ENCODE measurements around the gene ZNF841. TPM values are rescaled to one million over a fixed set of nuclear protein-coding genes. Genes with fewer than 3 reads are reported as not detected.
"Not testable (repeated sequence)": the region's sequence is repeated elsewhere in the genome, so short reads cannot be mapped to it uniquely, and the experiment has no call there.

The ZNF841 gene
- polyA plus RNA-seq, 2 donors, result 8.1 to 8.5 TPM

GRCh38 chr19:52034051-52034728 is 61.4 kb downstream of the ZNF841 start:
- Histone ChIP-seq H3K36me3 (ENCODE audit: control insufficient read depth in 2 of 2, insufficient read depth in 2 of 2, low read length in 1 of 2) (peaks cover 21 to 40% of the 10 kb centered on the region in 2 donors), H3K4me3 (ENCODE audit: low read depth in 1 of 2, low read length in 2 of 2) (no peak overlapping the region), H3K27me3 (ENCODE audit: control insufficient read depth in 1 of 2, insufficient read depth in 2 of 2, low read length in 2 of 2) (no peaks in the 10 kb centered on the region), H3K27ac (ENCODE audit: low read depth in 2 of 2, low read length in 1 of 2) (no peak overlapping the region), H3K9me3 (ENCODE audit: control insufficient read depth in 2 of 2, insufficient read depth in 1 of 2, low read depth in 1 of 2, low read length in 1 of 2) (peaks cover 15 to 37% of the 10 kb centered on the region in 2 donors), H3K4me1 (ENCODE audit: control insufficient read depth in 2 of 2, insufficient read depth in 2 of 2, low read length in 1 of 2) (no peaks in the 10 kb centered on the region)
- WGBS, 2 donors, result 97 to 99% methylated on average over 12 of the region's 12 CpGs

GRCh38 chr19:52028780-52029123 is 66.8 kb downstream of the ZNF841 start:
- 16 to 17% methylated on average over 5 of the region's 5 CpGs for WGBS, 2 donors
- Histone ChIP-seq H3K9me3 (ENCODE audit: control insufficient read depth in 2 of 2, insufficient read depth in 1 of 2, low read depth in 1 of 2, low read length in 1 of 2) (peaks cover 4 to 18% of the 10 kb centered on the region in 2 donors), H3K4me1 (ENCODE audit: control insufficient read depth in 2 of 2, insufficient read depth in 2 of 2, low read length in 1 of 2) (no peaks in the 10 kb centered on the region), H3K4me3 (ENCODE audit: low read depth in 1 of 2, low read length in 2 of 2) (peak overlapping the region; percentile 84 to 89), H3K27ac (ENCODE audit: low read depth in 2 of 2, low read length in 1 of 2) (peak overlapping the region; percentile 89 to 99), H3K36me3 (ENCODE audit: control insufficient read depth in 2 of 2, insufficient read depth in 2 of 2, low read length in 1 of 2) (peaks cover under 1 to 13% of the 10 kb centered on the region in 2 donors), H3K27me3 (ENCODE audit: control insufficient read depth in 1 of 2, insufficient read depth in 2 of 2, low read length in 2 of 2) (no peaks in the 10 kb centered on the region)

- H3K27ac ChIP-seq (ENCODE audit: low read depth in 2 of 2, low read length in 1 of 2), result peak within 1 kb of the TSS; percentile 89 to 99
- no peaks in the 10 kb centered on the region for H3K27me3 ChIP-seq (ENCODE audit: control insufficient read depth in 1 of 2, insufficient read depth in 2 of 2, low read length in 2 of 2)
- 0 to 1% methylated on average over 53 of the region's 53 CpGs for WGBS, 2 donors
- H3K4me1 ChIP-seq (ENCODE audit: control insufficient read depth in 2 of 2, insufficient read depth in 2 of 2, low read length in 1 of 2), result no peaks in the 10 kb centered on the region
- H3K36me3 ChIP-seq (ENCODE audit: control insufficient read depth in 2 of 2, insufficient read depth in 2 of 2, low read length in 1 of 2), result peaks cover 2 to 15% of the 10 kb centered on the region in 2 donors
- H3K9me3 ChIP-seq (ENCODE audit: control insufficient read depth in 2 of 2, insufficient read depth in 1 of 2, low read depth in 1 of 2, low read length in 1 of 2), result peaks cover 4 to 19% of the 10 kb centered on the region in 2 donors
- peak within 1 kb of the TSS; percentile 84 to 89 for H3K4me3 ChIP-seq (ENCODE audit: low read depth in 1 of 2, low read length in 2 of 2)
These were observed 67.4 kb downstream of the ZNF841 start, which contains the start of gene ZNF614 for GRCh38 chr19:52028027-52028779. Gene ZNF614 (minus strand): TSS chr19:52028379. CDS start chr19:52025745, 2,634 bp downstream.

DNA sequence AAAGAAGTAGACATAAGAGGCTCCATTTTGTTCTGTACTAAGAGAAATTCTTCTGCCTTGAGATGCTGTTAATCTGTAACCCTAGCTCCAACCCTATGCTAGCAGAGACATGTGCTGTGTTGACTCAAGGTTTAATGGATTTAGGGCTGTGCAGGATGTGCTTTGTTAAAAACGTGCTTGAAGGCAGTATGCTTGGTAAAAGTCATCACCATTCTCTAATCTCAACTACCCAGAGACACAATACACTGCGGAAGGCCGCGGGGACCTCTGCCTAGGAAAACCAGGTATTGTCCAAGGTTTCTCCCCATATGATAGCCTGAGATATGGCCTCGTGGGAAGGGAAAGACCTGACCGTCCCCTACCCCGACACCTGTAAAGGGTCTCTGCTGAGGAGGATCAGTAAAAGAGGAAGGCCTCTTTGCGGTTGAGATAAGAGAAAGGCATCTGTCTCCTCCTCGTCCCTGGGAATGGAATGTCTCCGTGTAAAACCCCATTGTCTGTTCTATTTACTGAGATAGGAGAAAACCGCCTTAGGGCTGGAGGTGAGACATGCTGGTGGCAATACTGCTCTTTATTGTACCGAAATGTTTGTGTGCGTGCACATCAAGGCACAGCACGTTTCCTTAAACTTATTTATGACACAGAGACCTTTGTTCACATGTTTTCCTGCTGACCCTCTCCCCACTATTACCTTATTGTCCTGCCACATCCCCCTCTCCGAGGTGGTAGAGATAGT is 69.1 kb downstream of the ZNF841 start:
- Histone ChIP-seq H3K36me3 (ENCODE audit: control insufficient read depth in 2 of 2, insufficient read depth in 2 of 2, low read length in 1 of 2) (peaks cover 3 to 19% of the 10 kb centered on the region in 2 donors), H3K9me3 (ENCODE audit: control insufficient read depth in 2 of 2, insufficient read depth in 1 of 2, low read depth in 1 of 2, low read length in 1 of 2) (peaks cover 8 to 21% of the 10 kb centered on the region in 2 donors)
- not testable (repeated sequence) for H3K4me1 ChIP-seq (ENCODE audit: control insufficient read depth in 2 of 2, insufficient read depth in 2 of 2, low read length in 1 of 2); H3K27ac ChIP-seq (ENCODE audit: low read depth in 2 of 2, low read length in 1 of 2); H3K4me3 ChIP-seq (ENCODE audit: low read depth in 1 of 2, low read length in 2 of 2); H3K27me3 ChIP-seq (ENCODE audit: control insufficient read depth in 1 of 2, insufficient read depth in 2 of 2, low read length in 2 of 2)
- 80% methylated on average over 15 of the region's 15 CpGs for WGBS, 2 donors

DNA sequence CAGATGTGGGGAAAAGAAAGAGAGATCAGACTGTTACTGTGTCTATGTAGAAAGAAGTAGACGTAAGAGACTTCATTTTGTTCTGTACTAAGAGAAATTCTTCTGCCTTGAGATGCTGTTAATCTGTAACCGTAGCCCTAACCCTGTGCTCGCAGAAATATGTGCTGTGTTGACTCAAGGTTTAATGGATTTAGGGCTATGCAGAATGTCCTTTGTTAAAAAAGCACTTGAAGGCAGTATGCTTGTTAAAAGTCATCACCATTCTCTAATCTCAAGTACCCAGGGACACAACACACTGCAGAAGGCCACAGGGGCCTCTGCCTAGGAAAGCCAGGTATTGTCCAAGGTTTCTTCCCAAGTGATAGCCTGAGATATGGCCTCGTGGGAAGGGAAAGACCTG is 71.1 kb downstream of the ZNF841 start:
- H3K36me3 ChIP-seq (ENCODE audit: control insufficient read depth in 2 of 2, insufficient read depth in 2 of 2, low read length in 1 of 2), result peaks cover 10 to 29% of the 10 kb centered on the region in 2 donors
- WGBS, 2 donors, result 89 to 90% methylated on average over 4 of the region's 4 CpGs
- not testable (repeated sequence) for H3K4me1 ChIP-seq (ENCODE audit: control insufficient read depth in 2 of 2, insufficient read depth in 2 of 2, low read length in 1 of 2); H3K27me3 ChIP-seq (ENCODE audit: control insufficient read depth in 1 of 2, insufficient read depth in 2 of 2, low read length in 2 of 2); H3K27ac ChIP-seq (ENCODE audit: low read depth in 2 of 2, low read length in 1 of 2); H3K4me3 ChIP-seq (ENCODE audit: low read depth in 1 of 2, low read length in 2 of 2)
- H3K9me3 ChIP-seq (ENCODE audit: control insufficient read depth in 2 of 2, insufficient read depth in 1 of 2, low read depth in 1 of 2, low read length in 1 of 2), result peaks cover 8 to 27% of the 10 kb centered on the region in 2 donors

- H3K4me3 ChIP-seq (ENCODE audit: low read depth in 1 of 2, low read length in 2 of 2), result no peak overlapping the region
- no peaks in the 10 kb centered on the region for H3K27me3 ChIP-seq (ENCODE audit: control insufficient read depth in 1 of 2, insufficient read depth in 2 of 2, low read length in 2 of 2)
- 97 to 98% methylated on average over 15 of the region's 15 CpGs for WGBS, 2 donors
- peaks cover 15 to 39% of the 10 kb centered on the region in 2 donors for H3K36me3 ChIP-seq (ENCODE audit: control insufficient read depth in 2 of 2, insufficient read depth in 2 of 2, low read length in 1 of 2)
- no peaks in the 10 kb centered on the region for H3K4me1 ChIP-seq (ENCODE audit: control insufficient read depth in 2 of 2, insufficient read depth in 2 of 2, low read length in 1 of 2)
- H3K27ac ChIP-seq (ENCODE audit: low read depth in 2 of 2, low read length in 1 of 2), result no peak overlapping the region
- H3K9me3 ChIP-seq (ENCODE audit: control insufficient read depth in 2 of 2, insufficient read depth in 1 of 2, low read depth in 1 of 2, low read length in 1 of 2), result peaks cover 8 to 33% of the 10 kb centered on the region in 2 donors
These were observed 73.4 kb downstream of the ZNF841 start for GRCh38 chr19:52022193-52022592.

DNA sequence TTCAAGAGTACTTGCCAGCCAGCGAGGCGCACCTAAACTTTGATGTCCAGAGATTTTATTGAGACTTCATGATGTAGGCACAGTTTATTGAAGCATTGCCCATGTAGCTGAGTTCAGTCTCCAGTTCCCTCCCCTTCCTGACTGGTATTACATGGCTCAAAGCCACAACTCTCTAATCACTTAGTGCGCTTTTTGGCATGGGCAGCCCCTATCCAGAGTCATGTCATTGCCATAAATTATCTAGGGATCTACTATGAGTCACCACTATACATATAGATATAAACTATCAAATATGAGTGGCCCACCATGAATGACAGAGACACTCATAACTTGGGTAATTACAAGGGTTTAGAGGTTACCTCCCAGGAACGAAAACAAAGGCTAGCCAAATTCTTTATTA is 75.1 kb downstream of the ZNF841 start:
- Histone ChIP-seq H3K9me3 (ENCODE audit: control insufficient read depth in 2 of 2, insufficient read depth in 1 of 2, low read depth in 1 of 2, low read length in 1 of 2) (peaks cover 12 to 37% of the 10 kb centered on the region in 2 donors), H3K4me1 (ENCODE audit: control insufficient read depth in 2 of 2, insufficient read depth in 2 of 2, low read length in 1 of 2) (no peaks in the 10 kb centered on the region), H3K27me3 (ENCODE audit: control insufficient read depth in 1 of 2, insufficient read depth in 2 of 2, low read length in 2 of 2) (no peaks in the 10 kb centered on the region), H3K36me3 (ENCODE audit: control insufficient read depth in 2 of 2, insufficient read depth in 2 of 2, low read length in 1 of 2) (peaks cover 23 to 53% of the 10 kb centered on the region in 2 donors), H3K27ac (ENCODE audit: low read depth in 2 of 2, low read length in 1 of 2) (no peak overlapping the region), H3K4me3 (ENCODE audit: low read depth in 1 of 2, low read length in 2 of 2) (no peak overlapping the region)
- WGBS, 2 donors, result 97 to 99% methylated on average over 4 of the region's 4 CpGs

Other genes starting within 250 kb of the ZNF841 start
- 1 to 10 TPM; 7.3 to 9.6 TPM for gene ZNF577, start 207.8 kb downstream of the ZNF841 start, polyA plus RNA-seq
- gene ZNF649, start 190.7 kb downstream of the ZNF841 start, polyA plus RNA-seq, result 1 to 10 TPM; 2.2 to 5.3 TPM
- gene ZNF613, start 168.3 kb downstream of the ZNF841 start, polyA plus RNA-seq, result 1 to 10 TPM; 1.7 to 4.0 TPM
- 1 to 10 TPM; 5.1 to 6.4 TPM for gene ZNF350, start 108.9 kb downstream of the ZNF841 start, polyA plus RNA-seq
- gene ZNF615, start 87.6 kb downstream of the ZNF841 start, polyA plus RNA-seq, result 1 to 10 TPM; 1.9 to 3.1 TPM
- 1 to 10 TPM; 1.0 to 2.6 TPM for gene ZNF614, start 67.4 kb downstream of the ZNF841 start, polyA plus RNA-seq
- 10 to 100 TPM in 1 of 2 donors, 1 to 10 TPM in 1; 6.8 to 10.1 TPM for gene ZNF432, start 46.9 kb downstream of the ZNF841 start, polyA plus RNA-seq
- 1 to 10 TPM; 1.4 to 1.7 TPM for gene ZNF616, start 44.2 kb upstream of the ZNF841 start, polyA plus RNA-seq
- gene ZNF836, start 75.9 kb upstream of the ZNF841 start, polyA plus RNA-seq, result 1 to 10 TPM; 3.0 to 4.4 TPM
- gene PPP2R1A, start 94.3 kb upstream of the ZNF841 start, polyA plus RNA-seq, result 100 to 1,000 TPM; 108 to 130 TPM
- gene ZNF766, start 173.8 kb upstream of the ZNF841 start, polyA plus RNA-seq, result 1 to 10 TPM; 1.7 to 2.7 TPM
- gene ZNF480, start 201.4 kb upstream of the ZNF841 start, polyA plus RNA-seq, result 1 to 10 TPM; 5.7 to 6.0 TPM
- gene ZNF610, start 240.5 kb upstream of the ZNF841 start, polyA plus RNA-seq, result under 1 TPM; 0.19 to 0.43 TPM